Ramos (cell line): ENCODE results near the gene NEK11.

Experiments used
- in situ Hi-C: fragments of 300-500 bp; cut with MboI; formaldehyde crosslinking; loops from one replicate; pipeline ENCODE4 v1.14.3; 2022; ENCODE audit warnings: low sequenced_read_pairs; ENCODE audit not compliant: unreplicated experiment

The NEK11 gene

DNA sequence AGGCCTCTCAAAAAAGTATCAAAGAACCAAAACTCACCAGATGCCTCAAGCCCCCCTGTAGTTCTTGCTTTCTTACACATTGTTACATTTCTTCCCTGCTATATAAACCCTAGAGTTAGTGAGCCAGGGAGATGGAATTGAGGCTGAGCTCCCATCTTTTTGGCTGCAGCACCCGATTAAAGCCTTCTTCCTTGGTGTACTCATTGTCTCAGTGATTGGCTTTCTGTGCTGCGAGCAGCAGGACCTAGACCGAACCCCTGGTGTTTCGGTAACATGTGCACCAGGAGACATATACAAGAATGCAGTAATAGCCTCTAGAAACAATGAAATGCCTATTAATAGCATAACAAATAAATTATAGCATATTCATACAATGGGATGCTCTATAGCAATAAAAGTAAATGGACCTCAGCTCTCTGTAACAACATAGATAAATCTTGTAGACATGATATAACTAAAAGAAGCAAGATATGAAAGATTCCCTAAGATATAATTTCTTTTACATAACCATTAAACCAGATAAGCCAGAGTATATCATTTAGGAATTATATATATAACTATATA, 174.0 kb downstream of the NEK11 start:
- in situ Hi-C loops, result no loop called here

DNA sequence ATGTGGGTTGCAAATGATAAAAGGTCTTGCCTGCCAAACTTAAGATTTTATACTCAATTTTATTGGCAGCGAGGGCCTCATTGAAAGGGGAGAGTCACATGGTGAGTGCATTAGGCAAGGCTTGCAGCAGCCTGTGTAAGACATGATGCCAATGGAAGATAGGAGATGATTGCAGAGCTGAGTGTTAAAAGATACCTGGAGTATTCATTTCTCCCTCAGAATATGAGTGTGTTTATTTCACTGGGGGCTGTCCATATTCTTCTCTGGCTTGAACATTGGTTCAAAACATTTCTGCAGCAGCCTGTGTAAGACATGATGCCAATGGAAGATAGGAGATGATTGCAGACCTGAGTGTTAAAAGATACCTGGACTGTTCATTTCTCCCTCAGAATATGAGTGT, 189.7 kb downstream of the NEK11 start:
- in situ Hi-C loops, result no loop called here

DNA sequence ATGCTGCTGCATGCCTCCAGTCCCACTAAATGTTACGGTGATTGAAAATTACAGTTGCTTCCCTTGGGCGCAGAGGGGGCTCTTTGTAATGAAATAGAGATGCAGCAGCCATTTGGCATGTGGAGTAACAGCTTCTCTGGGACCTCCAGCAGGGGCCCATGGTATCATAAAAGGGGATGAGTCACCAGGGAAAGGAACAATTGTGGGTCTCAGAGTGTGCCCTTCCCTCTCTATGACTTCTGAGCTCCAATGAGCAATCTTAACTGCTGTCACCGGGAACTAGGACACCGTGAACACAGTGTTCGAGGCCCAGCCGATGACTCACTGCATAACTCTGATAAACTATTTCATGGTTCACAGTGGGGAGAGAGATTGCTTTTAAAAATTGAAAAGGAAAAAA, 190.1 kb downstream of the NEK11 start:
- in situ Hi-C loops, result no loop called here

DNA sequence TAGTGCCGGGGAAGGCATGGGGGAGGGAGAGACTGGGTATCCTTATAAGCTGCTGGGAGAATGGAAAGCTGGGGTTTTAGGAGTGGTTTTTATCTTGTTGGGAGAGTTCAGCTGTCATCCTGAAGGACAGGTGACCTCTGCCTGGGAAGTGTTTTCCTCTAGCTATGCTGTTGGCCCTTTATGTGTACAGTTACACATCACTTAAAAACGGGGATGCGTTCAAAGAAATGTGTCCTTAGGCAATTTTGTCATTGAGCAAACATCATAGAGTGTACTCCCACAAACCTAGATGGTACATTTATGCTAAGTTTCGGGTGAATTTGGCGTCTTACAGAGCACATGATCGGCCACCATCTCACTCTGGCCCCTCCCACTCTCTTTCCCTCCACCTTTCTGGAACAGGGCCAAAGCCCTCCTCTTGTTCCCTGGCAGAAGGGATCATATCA, 190.6 kb downstream of the NEK11 start:
- in situ Hi-C loops, result no loop called here

DNA sequence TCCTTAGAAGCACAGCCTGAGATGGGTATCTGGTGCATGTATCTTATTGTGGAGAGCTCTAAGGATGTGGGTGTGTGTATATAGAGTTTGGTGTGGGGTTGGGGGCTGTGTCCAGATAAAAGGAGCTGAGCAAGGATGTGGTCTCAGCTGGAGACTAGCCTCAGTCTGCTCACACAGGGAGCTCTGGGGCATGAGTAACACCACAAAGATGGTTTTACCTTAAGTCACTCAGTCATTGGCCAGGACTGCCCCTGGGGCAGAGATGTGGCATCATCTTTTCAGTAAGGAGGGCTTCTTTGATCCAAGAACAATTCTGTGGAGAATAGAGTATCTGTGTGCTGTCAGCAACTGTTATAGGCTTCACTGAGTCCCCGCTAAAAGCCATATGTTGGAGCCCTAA, 191.5 kb downstream of the NEK11 start:
- in situ Hi-C loops, result no loop called here

DNA sequence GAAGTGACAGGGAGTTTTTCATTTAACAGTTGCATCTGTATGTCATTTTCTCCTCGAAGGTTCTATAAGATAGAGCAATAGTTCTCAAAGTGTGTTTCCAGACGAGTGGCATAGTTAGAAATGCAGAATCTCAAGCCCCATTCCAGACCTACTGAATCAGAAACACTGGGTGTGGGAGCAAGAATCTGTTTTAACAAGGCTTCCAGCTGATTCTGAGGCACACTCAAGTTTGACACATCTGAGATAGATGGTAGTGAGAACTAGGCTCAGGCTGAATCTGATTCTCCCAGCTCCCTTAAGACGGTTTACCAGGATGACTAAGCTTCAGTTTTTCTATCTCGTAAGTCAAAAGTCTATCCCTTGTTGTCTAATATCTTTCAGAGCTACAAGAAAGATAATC, 195.1 kb downstream of the NEK11 start:
- in situ Hi-C loops, result no loop called here

DNA sequence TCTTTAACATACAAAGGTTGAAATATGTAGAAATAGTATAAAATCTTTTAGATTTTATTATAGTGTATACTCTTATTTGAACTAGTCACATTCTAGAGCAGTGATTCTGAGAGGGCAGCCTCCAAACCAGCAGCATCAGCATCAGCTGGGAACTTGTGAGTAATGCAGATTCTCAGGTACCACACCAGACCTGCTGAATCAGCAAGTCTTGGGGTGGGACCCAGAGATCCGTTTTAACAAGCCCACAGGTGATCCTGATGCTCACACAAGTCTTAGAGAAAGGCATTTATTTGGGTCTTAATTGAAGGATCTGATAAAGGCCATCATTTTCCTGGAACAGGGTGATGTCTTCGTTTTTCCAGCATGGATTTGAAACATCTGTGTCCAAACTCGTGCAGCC, 195.9 kb downstream of the NEK11 start:
- in situ Hi-C loops, result no loop called here

DNA sequence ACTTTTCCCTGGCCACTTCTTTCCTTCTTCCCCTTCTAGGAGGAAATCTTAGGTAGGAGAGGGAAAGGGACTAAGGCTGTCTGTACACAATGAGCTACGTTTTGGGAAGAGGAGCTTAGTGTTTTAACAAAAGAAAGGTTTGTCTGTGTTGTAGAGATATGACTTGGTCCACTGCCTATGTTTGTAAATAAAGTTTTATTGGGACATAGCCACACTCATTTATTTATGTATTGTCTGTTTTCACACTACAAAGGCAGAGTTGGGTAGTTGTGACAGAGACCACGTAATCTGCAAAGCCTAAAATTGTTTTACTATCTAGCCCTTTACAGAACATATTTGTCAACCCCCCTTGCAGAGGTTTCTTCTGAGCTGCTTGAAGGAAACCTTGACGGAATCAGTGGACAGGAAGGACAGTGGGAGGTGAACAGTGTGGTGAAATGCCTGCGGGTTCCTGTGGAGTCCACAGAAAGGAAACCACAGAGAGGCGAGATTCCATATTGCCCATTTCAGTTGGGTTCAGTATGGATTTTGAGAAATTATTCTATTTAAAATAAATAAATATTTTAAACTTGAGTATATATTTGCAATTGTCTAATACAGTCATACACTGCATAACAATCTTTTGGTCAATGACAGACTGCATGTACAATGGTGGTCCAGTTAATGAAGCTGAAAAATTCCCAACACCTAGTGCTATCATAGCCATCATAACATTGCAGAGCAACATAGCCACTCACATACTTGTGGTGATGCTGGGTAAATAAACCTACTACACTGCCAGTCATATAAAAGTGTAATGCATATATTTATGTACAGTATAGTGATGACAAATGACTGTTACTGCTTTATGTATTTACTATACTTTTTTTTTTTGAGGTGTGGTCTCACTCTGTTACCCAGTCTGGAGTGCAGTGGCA, 197.0 kb downstream of the NEK11 start:
- in situ Hi-C loops, result no loop called here

DNA sequence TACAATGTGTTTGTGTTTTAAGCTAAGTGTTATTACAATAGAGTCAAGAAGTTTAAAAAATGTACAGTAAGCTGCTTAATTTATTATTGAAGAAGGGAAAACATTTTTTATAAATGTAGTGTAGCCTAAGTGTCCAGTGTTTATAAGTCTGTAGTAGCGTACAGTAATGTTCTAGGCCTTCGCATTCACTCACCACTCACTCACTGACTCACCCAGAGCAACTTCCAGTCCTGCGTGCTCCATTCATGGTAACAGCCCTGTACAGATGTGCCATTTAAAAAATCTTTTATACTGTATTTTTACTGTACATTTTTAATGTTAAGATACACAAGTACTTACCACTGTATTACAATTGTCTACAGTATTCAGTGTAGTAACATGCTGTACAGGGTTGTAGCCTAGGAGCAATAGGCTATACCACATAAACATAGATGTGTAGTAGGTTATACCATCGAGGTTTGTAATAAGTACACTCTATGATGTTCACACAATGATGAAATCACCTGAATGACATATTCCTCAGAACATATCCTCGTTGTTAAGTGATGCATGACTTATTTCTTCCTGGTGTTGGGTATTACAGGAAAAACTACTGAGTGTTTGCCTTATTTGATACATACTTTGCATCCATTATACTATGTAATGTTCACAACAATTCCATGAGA, 198.3 kb downstream of the NEK11 start:
- in situ Hi-C loops, result no loop called here

DNA sequence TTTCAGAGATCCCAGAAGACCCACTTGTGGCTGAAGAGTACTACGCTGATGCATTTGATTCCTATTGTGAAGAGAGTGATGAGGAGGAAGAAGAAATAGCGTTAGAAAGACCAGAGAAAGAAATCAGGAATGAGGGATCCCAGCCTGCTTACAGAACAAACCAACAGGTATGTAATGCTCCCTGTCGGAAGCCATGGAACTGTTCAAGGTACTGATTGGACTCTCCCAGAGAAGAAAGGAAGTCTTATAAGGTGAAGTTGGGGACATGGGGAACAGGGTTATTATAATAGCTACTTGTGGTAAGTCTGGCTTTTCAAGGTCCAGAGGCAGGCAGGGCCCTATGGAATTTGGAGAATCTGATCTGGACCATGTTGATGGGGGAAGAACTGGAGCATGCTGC, 201.8 kb downstream of the NEK11 start:
- in situ Hi-C loops, result no loop called here

DNA sequence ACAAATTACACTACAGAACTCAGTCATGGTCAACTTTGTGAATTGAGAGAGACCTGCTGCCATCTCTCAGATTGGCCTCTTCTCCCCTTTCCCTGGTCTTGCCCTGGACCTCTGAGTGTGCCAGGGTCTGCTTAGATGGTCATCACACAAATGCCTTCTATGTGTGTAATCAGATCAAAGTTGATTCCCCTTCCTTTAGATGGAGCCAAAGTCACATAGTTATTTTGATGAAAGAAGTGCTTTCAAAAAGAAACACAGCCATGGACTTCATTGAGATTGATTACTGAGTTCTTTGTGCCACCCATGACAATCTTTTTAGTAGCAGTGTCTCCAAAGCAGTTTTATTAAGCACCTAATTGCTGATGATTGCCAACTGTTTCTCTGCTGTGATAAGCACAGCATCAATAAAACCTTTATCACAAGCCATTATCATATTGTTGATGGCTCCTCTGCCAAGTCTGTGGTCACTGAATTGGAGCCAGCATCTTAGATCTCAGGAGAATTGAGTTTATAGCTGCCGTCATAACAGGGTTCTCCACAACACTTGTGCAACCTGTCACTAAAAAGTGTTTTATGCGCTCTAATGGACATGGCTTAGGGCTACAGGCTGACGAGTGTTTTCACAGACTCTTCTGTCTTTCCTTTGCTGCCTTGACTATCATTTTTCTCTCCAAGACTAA, 205.2 kb downstream of the NEK11 start:
- in situ Hi-C loops, result no loop called here

DNA sequence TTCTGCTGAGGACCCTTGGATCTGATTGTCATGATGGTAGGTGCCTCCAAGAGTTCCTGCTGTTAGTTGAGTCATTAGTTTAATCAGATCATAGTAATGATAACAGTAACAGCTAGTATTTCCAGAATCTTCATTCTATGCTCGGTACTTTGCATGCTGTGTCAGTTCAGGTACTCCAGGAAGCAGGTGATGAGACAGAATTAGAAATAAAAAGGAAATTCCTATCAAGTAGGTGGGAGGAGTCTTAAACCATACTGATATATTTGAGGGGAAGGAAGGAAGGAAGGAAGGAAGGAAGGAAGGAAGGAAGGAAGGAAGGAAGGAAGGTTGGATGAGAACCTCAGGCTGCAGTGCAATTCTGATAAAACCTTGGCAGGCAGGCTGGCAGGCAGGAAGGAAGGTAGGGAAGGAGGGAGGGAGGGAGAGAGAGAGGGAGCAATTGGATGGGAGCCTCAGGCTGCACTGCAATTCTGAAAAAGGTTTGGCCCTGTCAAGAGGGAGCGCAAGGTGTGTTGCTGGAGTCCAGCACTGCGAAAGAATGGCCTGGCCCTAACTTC, 206.1 kb downstream of the NEK11 start:
- in situ Hi-C loops, result no loop called here

DNA sequence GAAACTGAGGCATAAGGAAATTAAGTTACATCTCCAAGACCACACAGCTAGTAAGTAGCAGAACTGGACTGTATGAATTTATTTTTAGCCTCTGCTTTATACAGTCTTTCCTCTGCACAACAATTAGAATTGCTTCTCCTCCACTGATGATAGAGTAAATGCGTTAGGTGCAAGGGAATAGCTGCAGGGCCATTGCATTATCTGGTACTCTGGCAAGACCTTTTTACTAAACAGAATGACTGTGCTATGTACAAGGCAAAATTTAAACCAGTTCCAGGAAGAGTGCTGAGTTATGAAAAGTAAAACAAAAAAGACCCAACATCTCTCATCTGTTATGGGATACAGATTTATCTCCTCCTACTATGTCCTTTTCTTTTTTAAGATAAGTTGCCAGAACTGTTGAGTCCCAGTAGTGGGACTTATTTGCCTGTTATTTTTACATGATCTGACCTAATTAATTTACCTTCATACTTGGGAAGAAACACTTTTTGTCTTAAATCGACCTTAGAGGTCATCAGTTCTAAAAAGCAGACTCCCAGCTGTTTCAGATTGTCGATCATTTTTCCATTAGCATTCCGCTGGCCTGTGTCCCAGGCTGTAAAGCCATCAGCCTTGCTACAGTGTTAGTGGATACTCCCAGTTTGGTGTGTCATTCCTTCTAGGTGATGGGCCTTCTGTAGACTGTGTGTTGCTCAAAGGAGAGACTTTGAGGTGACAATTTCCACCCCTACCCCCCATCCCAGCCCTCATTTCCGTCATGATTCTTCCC, 207.4 kb downstream of the NEK11 start:
- in situ Hi-C loops, result no loop called here

DNA sequence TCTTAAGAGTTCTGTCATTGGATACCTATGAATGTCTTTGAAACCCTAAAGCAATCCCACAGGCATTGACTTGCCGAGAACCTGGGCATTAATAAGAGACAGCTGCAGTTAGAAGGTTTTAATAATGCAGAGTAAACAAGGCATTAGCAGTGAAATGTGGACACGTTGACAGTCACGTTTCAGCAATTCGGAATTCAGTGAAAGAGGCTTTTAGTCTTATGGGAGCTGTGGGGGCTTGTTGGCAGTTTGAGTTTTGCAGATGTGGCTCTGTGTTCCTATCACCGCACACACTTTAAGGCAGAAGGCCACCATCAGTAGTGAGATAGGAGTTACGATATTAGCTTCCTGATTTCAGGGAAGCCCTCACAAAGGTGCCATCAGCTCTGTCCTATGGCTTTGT, 209.7 kb downstream of the NEK11 start:
- in situ Hi-C loops, result no loop called here

DNA sequence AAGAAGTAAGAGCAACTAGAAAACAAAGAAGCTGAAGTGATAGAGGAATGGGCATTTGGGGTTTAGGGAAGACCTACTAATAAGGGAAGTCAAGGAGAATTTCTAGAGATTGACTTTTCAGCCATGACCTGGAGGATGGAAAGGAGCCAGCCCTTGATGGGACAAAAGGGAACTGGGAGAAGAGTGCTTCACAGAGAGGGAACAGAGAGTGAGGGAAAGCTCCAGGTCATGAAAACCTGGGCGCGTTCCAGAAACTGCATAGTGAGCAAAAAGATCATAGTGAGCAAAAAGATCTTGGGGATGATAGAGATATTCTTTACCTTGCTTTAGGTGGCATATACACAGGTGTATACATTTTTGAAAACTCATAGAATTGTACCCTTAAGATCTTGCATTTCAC, 211.8 kb downstream of the NEK11 start:
- in situ Hi-C loops, result no loop called here

DNA sequence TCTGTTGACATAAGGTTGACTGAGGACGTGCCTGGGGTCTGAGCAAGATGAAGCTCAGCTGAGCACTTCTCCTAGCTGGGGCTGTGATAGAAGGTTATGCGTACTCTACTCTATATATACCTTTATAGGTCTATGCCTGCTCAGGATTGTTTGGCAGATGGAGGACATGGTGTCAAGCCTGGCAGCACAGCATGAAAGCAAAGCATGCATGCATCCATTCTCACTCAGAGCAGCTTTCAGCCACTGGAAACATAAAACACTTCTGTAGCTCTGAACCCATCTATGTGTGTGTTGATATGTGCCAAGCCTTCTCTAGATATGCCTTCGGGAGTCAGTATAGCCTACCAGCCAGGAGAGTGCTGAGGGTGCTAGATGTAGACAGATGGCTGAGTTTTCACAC, 212.6 kb downstream of the NEK11 start:
- in situ Hi-C loops, result no loop called here

DNA sequence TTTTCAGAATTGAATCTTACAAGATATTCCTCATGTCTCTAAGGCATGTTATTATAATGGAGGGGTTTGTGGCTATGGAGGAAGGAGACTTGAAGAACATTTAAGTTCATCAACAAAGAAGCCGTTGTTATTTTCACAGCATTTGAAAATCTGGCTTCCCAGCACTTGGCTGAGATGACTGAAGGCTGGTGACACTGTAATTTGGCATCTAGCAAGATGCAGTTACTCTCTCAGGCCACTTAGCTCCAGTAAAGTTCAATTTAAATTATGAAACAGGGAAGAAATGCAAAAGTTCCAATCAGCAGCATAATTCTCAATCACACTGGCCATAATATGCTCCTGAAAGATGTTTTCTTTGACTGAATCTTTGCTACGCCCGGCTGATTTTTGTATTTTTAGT, 215.5 kb downstream of the NEK11 start:
- in situ Hi-C loops, result no loop called here

DNA sequence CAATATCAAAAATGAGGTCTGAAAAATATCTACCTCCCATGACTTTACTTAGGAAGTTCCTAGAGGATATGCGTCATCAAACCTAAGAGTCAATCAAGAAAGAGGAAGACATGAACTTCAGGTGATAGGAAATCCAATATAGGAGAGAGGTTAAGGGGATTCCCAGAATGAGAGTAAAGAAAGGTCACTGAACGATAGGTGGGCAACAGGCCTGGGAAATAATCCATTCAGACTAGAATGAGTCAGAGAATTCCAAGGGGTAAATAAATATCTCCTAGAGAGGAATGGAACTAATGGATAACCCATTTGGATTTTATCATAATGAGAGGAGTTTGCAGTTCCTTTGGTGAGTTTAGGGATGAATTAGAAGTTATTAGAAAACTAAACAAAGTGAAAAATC, 223.8 kb downstream of the NEK11 start:
- in situ Hi-C loops, result no loop called here

DNA sequence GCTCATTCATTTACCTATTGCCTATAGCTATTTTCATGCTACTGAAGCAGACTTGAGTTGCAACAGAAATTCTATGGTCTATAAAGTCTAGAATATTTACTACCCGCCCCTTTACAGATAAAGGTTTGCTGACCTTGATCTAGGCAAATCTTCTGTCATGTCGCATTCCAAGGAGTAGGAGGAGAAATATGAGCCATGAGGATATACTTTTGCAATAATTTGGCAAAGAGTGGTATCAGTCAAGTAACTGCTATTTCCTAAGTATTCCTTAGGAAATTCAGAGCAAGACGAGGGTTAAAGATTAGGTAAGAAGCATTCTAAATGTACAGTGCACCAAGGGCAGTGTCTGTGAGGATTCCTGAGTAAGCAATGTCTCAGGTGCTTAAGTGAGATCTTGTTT, 233.8 kb downstream of the NEK11 start:
- in situ Hi-C loops, result no loop called here

DNA sequence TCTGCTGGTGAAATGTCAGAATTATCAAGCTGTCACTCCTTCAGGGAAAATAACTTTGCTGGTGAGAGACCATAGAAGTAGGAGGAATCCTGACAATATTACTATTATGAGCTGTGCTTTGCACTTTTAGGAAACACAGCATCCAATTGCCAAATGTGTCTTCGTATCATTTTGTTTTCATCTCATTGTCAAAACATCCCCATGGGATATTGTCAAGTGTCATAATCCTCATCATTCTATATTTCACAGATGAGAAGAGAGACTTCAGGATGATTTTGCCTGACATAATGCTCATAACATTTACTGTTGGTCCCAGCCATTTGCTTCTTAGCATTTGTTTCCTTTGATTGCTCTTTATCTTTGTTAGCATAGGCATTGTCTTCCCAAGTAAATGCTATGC, 234.4 kb downstream of the NEK11 start:
- in situ Hi-C loops, result no loop called here
